ENCODE results near the gene EFNA3. TPM values are rescaled to one million over a fixed set of nuclear protein-coding genes. Genes with fewer than 3 reads are reported as not detected.

EFNA3 gene
- total and polyA plus RNA-seq, 9 of the 15 experiments (the other 6 are each of a cell fraction or from before 2014, with no cell fraction given): 0.59 to 7.9 (median 4.7) TPM

GRCh38 chr1:155125511-155125945, 46.9 kb downstream of the EFNA3 start:
- H3K27ac ChIP-seq (ENCODE audit: extremely low read depth, low read depth, low read length): no peak overlapping the region
- H4K20me1 ChIP-seq (replicated peaks; ENCODE audit: control insufficient read depth, insufficient read depth, low read length): no peaks in the 10 kb centered on the region
- H3K27me3 ChIP-seq (ENCODE audit: control insufficient read depth in 2 of 2, insufficient read depth in 2 of 2, low read length in 2 of 2): no peaks in the 10 kb centered on the region
- peak overlapping the region in 1 of 2 experiments; percentile 41; a peak in 1 of 4 replicates for H3K9ac ChIP-seq (ENCODE audit: insufficient read depth in 1 of 2, low read depth in 2 of 2, low read length in 2 of 2)
- no peak overlapping the region for H3K4me2 ChIP-seq (ENCODE audit: insufficient read depth, low read length)
- H3K9me1 ChIP-seq (ENCODE audit: control insufficient read depth, insufficient read depth, low read length): no peaks in the 10 kb centered on the region
- no TSS peak for BruUV-seq (replicated peaks)
- intact Hi-C loops (cut with micrococcal nuclease) (no loop called here), in situ Hi-C loops (cut with MboI) (no loop called here)
- H3K9me3 ChIP-seq (replicated peaks; ENCODE audit: control insufficient read depth, insufficient read depth, low read depth, low read length): no peaks in the 10 kb centered on the region
- no peak overlapping the region for H2AFZ ChIP-seq (ENCODE audit: low read depth, low read length)
- TF ChIP-seq ZNF75A (CRISPR knock-in tag; IDR thresholded peaks at IDR 0.05) (no peak), CTCF (IDR thresholded peaks at IDR 0.05 in 2 of 3, conservative IDR thresholded peaks at IDR 0.05 in 1 of 3; ENCODE audit: insufficient read depth in 2 of 3, low read depth in 1 of 3, low read length in 3 of 3) (0 out of 6 replicates have a peak, but pooled peaks of 1 of the 3 experiments have one; percentile 9), GTF2F1 (IDR thresholded peaks at IDR 0.05; ENCODE audit: low read depth, low read length) (no peak)
- peaks cover 2% of the 10 kb centered on the region; the same call in 1 of the 3 replicates for H3K79me2 ChIP-seq (ENCODE audit: control insufficient read depth, insufficient read depth, low read length)
- FAIRE-seq (no peak), DNase-seq (ENCODE audit: extremely low read depth in 1 of 4, low spot score in 3 of 4) (no peak), ATAC-seq (no peak)
- H3K4me1 ChIP-seq (replicated peaks in 1 of 2; ENCODE audit: control insufficient read depth in 2 of 2, insufficient read depth in 2 of 2, low read length in 2 of 2): peaks cover 46 to 63% of the 10 kb centered on the region in 2 experiments
- WGBS (ENCODE audit: insufficient coverage, low coverage, missing lambda C conversion rate): 77% methylated on average over 8 of the region's 11 CpGs
- POLR2A ChIA-PET: interaction anchor here (0.7 to 1.5 kb wide), 3 partner anchors 9 to 17 kb away, joined by 3 read pairs; no protein-coding TSS in a partner anchor
- CTCF ChIA-PET (ENCODE audit: low intra/inter-chr PET ratio): no interaction called here
- H3K4me3 ChIP-seq: no peak overlapping the region
- no peaks in the 10 kb centered on the region for H3K36me3 ChIP-seq (ENCODE audit: control insufficient read depth, insufficient read depth, low read length)
